Activated CD4-positive, CD25-positive, alpha-beta regulatory T cell treated with anti-CD3 and anti-CD28 coated beads, Interleukin-2, amount 50 U/mL, for 24 hours (primary cell): ENCODE data around the gene SFTA2.
"Not testable (repeated sequence)": the region's sequence is repeated elsewhere in the genome, so short reads cannot be mapped to it uniquely, and the experiment has no call there.

ENCODE experiments used
- ATAC-seq, 2 donors: fragments of 150-1000 bp; cut with Tn5 transposase; one replicate each; pipeline ENCODE4 v1.10.0; 2021; ENCODE audit warnings: mild to moderate bottlenecking in 1 of 2, moderate library complexity in 1 of 2

SFTA2 gene

DNA sequence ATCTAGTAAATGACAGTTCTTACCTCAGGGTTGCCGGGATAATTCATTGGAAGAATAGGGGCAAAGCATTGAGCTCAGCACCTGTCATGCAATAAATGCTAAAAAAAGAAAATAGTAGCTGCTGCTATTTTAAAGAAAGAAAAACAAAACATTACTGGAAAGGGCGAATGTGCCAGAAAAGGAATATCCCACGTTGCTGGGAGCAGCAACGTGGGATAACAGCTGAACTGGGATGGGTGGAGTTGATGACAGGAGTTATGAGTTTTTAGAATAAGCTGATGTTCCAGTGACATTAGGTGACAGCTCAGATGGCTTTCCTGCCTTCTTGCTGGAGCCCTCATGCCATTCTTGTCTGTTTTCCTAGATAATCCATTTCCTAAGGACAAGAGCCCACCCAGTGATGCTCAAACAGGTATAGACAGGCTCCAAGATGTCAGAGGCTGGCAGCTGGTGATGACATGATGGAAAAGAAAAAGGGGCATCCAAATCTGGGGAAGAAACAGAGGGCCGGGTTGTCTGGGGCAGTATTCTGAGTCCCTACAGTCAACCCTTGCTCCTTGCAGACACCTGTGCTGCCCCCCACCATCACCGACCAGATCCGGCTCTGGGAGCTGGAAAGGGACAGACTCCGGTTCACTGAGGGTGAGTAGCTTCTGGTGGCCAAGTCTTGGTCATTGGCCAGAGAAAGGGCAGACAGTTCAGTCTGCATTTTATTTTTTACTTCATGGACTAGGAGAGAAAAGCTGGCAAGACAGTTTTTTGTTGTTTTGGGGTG lies 19.0 kb downstream of the SFTA2 start:
- no peak for ATAC-seq

DNA sequence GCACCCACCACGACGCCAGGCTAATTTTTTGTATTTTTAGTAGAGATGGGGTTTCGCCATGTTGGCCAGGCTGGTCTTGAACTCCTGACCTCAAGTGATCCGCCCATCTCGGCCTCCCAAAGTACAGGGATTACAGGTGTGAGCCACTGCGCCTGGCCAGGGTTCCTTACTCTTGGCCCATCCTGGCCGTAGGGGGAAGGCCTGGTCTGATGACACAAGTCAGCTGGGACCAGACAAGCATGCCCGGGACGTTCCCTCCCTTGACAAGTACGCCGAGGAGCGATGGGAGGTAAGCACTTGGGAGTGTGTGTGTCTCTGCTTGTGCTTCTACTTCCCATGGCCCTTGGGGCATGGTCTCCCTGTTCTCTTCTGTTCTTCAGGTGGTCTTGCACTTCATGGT lies 21.5 kb downstream of the SFTA2 start:
- not testable (repeated sequence) for ATAC-seq

DNA sequence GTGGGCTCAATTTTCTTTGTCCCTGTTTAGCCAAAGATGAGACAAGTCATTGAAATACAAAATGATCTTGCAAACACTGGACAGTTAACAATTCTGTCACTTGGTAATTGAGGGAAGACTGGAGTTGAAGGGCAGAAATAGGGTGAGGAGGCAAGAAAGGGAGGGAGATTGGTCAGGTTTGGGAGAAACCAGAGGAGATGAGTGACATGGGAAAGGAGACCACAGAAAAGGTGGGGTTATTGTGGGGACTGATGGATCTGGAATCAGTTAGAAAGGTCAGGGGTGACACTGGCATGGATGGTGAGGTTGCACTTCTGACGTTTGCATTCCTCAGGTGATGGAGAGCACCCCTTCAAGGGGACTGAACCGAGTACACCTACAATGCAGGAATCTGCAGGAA lies 23.3 kb downstream of the SFTA2 start:
- no peak for ATAC-seq

DNA sequence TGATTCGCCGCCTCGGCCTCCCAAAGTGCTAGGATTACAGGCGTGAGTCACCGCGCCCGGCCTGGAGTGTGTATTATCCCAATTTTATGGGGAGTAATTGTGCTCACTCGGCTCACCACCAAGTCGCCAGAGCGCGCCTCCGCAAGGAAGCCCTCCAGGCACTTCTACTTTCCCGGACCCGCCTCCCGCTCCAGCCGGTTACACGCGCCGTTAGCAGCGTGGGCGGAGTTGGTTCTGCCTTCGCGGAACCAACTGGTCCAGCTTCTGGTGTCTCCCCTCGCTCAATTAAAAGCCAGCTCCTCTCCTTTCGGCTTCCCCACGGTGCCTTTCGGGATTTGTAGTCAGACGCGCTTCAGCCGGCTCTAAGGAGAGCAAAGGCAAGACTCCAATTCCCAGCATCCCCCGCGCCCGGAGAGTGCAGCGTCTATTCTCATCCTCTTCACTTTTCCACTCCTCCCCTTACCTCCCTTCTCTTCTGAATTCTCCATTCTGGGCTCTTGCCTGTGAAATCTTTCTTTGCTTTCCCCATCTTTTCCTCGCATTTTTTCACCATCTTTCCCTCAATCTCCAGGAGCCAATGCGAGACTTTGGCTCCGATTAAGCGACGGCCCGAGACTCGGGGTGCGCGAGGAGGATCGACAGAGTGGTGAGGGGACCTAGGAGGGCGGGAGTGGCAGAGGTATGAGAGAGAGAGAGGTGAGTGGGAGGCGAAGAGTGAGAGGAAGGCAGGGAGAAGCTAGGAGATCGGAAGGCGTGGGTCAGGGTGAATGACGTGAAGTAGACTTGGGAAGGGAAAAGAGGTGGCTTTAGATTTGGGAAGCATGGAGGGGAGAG lies 24.0 kb downstream of the SFTA2 start, which contains the start of gene GTF2H4:
Gene GTF2H4 (plus strand): TSS at position 450 of the 834 bp plus-strand sequence.
- peak; percentile 99 to 100 for ATAC-seq

DNA sequence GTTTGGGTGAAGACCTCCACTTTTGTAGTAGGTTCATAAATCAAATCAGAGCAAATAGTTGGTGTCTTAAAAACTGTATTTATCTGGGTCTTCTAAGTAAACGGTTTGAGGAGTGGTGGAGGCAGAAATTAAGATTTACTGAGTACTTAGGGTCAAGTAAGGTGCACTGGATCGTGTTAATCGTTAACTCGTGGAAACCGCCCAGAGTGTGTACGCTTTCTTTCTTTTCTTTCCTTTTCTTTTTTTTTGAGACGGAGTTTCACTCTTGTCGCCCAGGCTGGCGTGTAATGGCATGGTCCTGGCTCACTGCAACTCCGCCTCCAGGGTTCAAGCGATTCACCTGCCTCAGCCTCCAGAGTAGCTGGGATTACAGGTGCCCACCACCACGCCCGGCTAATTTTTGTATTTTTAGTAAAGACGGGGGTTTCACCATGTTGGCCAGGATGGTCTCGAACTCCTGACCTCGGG lies 24.6 kb downstream of the SFTA2 start:
- ATAC-seq: not testable (repeated sequence)

DNA sequence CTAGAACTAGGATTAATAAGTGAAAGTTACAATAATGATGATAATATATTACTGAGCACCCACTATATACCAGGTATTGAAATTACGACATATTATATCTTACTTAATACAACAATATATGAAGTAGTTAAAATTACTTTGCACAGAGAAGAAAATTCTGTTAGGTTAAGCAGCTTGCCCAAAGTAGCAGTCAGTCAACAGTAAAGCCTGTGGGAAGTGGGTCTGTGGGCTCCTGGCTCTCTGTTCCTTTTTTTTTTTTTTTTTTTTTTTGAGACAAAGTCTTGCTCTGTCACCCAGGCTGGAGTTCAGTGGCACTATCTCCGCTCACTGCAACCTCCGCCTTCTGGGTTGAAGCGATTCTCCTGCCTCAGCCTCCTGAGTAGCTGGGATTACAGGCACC lies 28.7 kb downstream of the SFTA2 start:
- no peak for ATAC-seq

DNA sequence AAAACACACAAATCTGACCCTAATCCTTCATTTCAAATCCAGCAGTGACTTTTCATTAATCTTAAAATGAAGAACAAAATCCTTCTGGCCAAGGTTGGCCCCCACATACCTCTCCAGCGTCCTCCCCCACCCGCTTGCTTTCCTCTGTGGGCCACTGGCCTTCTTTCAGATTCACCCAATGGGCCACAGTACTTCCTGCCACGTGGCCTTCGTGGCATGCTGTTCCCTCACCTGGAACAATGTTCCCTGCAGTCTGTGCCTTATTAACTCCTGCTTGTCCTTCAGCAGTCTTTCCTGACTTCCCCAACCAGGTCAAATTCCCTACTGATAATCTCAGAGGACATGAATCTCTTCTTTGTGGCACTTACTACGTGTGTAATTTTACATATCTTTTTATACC lies 29.3 kb downstream of the SFTA2 start:
- ATAC-seq: no peak

DNA sequence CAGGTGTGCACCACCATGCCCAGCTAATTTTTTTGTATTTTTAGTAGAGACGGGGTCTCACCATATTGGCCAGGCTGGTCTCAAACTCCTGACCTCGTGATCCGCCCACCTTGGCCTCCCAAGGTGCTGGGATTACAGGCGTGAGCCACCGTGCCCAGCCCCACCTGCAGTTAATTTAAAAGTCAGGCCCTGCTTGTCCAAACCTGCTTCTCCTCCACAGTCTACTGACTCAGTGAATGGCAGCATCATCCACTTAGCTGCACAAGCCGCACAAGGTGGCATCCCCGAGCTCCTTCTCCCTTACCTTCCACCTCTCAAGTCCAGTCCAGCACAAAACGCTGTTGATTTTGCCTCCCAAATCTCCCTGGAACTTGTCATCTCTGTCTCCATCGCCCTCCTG lies 29.8 kb downstream of the SFTA2 start:
- ATAC-seq: not testable (repeated sequence)

DNA sequence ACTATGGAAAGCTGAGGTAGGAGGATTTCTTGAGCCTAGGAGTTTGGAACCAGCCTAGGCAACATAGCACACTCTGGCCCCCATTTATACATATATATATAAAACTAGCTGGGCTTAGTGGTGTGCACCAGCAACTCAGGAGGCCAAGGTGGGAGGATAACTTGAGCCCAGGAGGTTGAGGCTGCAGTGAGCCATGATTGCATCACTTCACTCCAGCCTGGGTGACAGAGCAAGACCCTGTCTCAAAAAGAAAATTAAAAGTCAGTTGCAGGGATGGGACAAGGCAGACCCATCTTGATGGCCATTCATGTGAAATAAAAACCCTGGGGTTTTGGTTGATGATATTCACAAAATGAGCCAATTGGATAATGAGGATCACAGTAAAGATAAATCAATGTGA lies 30.5 kb downstream of the SFTA2 start:
- ATAC-seq: no peak

DNA sequence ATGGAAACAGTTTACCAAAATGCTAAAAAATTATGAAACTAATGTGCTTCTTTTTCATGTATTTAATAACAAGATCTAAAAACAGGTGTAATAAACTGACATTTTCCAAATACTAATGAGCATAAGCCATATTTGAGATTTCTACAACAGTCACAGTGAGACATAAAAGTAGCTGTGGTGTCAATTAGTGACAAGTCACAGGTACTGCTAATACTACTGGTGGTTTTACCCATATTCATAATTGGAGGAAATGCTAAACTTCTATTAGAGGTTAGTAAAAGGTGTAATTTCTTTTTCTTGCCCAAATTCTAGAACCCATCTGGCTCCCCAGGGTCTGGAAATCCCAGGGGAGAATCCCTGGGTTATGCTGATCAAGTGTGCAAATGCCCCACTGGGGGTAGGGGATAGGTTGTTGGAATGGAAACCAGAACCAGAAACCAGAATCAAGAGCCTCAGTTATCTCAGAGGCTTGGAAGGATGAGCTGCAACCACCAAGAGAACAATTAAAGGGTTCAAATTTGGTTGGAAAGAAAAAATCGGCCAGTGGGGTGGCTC lies 31.0 kb downstream of the SFTA2 start:
- peak; percentile 25 to 48 for ATAC-seq

DNA sequence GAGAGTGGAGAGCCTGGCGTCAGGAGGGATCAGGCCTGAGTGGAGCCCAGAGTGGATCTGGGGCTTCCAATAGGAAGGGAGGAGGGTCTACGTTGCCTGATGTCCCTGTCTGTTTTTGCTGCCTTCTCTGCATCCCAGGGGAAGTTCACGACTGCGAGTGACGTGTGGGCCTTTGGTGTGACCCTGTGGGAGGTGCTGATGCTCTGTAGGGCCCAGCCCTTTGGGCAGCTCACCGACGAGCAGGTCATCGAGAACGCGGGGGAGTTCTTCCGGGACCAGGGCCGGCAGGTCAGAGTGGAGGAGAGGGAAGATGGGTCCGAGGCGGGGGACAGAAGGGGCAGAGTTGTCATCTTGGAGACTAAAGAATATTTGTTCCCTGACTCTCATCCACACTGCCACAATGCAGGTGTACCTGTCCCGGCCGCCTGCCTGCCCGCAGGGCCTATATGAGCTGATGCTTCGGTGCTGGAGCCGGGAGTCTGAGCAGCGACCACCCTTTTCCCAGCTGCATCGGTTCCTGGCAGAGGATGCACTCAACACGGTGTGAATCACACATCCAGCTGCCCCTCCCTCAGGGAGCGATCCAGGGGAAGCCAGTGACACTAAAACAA lies 33.1 kb downstream of the SFTA2 start:
- no peak for ATAC-seq

DNA sequence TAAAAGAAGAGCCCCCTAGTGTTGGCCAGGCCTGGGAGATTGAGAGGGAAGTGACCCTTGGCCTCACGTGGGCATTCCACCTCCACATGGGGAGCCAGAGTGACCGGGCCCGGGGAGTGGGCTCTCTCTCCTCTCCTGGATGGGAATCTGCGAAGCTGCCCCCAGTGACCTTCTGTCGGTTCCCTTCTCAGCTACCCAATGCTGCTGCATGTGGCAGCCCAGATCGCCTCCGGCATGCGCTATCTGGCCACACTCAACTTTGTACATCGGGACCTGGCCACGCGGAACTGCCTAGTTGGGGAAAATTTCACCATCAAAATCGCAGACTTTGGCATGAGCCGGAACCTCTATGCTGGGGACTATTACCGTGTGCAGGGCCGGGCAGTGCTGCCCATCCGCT lies 34.1 kb downstream of the SFTA2 start:
- ATAC-seq: no peak

DNA sequence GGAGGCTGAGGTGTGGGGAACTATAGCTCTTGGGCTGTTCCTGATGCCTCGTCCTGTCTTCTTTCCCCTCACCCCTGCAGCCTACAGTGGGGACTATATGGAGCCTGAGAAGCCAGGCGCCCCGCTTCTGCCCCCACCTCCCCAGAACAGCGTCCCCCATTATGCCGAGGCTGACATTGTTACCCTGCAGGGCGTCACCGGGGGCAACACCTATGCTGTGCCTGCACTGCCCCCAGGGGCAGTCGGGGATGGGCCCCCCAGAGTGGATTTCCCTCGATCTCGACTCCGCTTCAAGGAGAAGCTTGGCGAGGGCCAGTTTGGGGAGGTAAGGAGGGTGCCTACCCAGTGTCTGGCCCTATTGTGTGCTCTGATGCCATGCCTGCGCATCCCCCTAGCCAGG lies 35.4 kb downstream of the SFTA2 start:
- no peak for ATAC-seq

DNA sequence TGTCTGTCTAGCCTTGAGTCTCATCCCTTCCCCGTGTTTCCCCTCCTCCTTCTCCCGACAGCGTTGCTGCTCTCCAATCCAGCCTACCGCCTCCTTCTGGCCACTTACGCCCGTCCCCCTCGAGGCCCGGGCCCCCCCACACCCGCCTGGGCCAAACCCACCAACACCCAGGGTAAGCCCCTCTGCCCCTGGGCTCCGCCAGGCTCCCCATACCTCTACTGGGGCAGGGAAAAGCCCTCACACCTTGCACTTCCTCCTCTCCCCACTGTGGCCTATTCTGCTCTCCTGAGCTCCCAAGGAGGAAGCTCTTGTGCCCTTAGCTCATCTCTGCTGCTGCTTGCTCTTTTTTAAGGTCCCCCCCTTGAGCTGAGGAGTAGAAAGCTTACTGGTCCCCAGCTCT lies 36.6 kb downstream of the SFTA2 start:
- no peak for ATAC-seq

DNA sequence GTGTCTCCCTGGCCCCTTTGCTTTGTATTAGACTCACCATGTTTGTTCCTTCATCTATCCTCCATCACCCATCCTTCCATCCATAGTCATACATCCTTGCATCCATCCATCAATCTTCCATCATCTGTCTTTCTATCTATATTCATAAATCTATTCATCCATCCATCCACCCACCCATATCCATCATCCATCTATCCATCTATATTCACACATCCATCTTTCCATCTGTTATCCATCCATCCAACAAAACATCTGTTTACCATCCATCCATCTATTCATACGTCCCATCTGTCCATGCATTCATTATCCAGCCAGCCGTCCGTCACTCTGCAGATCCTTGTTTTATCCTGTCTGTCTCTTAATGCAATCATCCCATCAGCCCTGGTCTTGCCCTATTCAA lies 37.0 kb downstream of the SFTA2 start:
- ATAC-seq: no peak

DNA sequence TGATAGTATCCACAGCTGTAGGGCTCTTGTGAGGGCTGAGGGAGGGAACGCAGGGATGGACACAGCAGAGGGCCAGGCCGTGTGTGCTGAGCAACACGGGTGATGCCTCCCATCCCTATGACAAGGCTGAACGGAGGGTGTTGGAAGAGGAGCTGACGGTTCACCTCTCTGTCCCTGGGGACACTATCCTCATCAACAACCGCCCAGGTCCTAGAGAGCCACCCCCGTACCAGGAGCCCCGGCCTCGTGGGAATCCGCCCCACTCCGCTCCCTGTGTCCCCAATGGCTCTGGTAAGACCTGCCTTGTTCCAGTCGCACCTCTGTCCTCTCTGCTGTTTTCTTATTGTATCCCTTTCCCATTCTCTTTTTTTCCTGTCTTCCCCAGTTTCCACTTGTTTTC lies 37.6 kb downstream of the SFTA2 start:
- ATAC-seq: no peak

DNA sequence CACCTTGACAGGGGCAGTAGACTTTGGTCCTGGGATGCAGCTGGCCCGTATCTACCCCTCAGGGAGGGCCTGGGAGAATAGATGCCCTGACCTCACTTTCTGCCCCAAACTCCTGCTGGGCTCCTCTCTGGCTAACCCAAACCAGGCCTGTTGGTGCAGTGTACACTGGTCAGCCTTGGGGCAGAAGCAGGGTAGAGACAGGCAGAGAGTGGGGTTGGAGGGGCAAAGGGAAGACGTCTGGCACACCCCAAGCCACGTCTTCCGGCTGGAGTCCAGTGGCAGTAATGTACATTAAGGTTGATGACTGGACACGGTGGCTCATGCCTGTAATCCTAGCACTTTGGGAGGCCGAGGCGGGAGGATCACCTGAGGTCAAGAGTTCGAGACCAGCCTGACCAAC lies 38.3 kb downstream of the SFTA2 start:
- no peak for ATAC-seq

DNA sequence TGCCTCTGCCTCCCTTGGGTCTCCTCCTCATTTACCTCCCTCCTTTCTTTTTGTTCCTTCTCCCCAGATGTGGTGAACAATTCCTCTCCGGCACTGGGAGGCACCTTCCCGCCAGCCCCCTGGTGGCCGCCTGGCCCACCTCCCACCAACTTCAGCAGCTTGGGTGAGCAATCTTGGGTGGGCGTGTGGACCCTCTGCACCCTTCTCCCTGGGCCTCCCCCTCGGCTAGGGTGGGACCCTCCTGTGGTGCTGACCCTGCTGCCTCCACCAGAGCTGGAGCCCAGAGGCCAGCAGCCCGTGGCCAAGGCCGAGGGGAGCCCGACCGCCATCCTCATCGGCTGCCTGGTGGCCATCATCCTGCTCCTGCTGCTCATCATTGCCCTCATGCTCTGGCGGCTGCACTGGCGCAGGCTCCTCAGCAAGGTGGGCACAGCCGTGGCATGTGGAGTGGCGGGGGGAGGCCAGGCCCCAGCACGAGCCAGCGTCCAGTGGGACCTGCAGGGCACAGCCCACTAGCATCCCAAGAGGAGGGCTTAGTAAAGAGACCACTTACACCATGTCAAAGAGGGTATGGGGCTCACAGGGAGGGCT lies 38.9 kb downstream of the SFTA2 start:
- no peak for ATAC-seq

DNA sequence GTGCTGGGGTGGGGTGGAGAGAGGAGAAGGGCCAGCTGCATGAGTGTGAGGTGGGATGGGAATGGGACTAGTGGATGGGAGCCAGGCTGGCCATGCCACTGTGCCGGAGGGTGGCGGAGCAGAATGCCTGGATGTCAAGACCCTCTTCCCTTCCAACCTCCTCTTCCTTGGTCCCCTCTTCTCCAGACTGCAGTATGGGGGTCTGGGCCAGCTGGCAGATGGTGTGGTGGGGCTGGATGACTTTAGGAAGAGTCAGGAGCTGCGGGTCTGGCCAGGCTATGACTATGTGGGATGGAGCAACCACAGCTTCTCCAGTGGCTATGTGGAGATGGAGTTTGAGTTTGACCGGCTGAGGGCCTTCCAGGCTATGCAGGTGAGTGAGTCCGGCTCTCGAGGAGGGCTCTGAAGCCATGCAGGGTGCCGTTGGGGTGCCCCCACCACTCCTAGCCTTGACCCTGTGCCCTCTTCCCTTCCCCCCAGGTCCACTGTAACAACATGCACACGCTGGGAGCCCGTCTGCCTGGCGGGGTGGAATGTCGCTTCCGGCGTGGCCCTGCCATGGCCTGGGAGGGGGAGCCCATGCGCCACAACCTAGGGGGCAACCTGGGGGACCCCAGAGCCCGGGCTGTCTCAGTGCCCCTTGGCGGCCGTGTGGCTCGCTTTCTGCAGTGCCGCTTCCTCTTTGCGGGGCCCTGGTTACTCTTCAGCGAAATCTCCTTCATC lies 40.0 kb downstream of the SFTA2 start:
- no peak for ATAC-seq

DNA sequence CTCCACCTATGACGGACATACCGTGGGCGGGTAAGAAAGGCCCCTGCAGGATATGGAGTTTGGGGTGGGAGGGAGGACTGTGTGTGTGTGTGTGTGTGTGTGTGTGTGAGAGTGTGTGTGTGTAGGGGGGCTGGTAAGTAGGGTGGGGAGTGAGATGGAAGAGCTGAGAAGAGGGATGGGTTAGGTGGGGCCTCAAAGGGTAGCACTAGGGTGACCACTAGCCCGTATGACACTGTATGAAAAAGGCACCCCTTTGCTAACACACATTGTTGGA lies 40.6 kb downstream of the SFTA2 start:
- no peak for ATAC-seq

DNA sequence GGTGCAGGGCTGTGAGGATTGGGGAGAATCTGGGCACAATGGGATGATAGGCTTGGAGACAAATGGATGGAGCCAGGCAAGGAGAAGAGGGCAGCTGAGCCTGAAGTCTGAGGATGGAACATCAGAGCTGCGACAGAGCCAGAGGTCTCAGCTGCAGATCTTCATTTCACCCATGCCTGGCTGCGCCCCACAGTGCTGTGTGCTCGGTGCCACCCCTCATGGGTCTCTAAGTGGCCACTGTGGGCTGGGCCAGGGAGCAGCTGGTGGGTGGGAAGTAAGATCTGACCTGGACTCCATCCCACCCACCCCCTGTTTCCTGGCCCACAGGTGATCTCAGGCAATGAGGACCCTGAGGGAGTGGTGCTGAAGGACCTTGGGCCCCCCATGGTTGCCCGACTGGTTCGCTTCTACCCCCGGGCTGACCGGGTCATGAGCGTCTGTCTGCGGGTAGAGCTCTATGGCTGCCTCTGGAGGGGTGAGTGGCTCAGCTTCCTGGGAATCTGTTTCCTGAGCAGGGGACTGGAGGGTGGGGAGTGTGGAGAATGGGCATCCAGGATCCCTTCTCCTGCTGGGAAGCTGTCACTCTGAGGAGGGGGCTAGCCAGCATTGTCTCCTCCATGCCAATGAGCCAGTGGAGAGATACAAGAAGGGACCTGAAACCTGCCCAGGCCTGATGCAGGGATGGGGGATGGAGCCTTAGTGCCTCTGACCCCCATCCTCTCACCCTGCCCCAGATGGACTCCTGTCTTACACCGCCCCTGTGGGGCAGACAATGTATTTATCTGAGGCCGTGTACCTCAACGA lies 41.1 kb downstream of the SFTA2 start:
- ATAC-seq: no peak
